Measurements from ENCODE around the gene COA3. TPM values are rescaled to one million over a fixed set of nuclear protein-coding genes. Genes with fewer than 3 reads are reported as not detected.

The COA3 gene
- total and polyA plus RNA-seq, 12 donors, result 56.1 to 142 (median 75.4) TPM

DNA sequence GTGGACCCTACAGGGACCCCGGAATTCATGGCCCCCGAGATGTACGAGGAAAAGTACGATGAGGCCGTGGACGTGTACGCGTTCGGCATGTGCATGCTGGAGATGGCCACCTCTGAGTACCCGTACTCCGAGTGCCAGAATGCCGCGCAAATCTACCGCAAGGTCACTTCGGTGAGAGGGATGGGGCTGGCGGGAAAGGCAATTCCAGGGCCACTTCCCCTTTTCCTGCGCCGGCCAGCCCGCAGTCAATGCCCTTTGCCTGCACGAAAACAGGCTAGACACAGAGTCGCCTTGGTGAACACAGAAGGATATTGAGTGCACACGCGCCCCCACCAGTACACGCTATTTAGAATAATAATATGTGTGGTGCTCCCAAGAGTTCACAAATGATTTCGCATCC is 14.1 kb downstream of the COA3 start:
- intact Hi-C loops (cut with DNase I), result no loop called here
- no peak for TF ChIP-seq CTCF (IDR thresholded peaks at IDR 0.05)
- ATAC-seq (no peak), DNase-seq (no peak)
- Histone ChIP-seq H3K27me3 (peaks cover 0 to 98% (median 82%) of the 10 kb centered on the region in 7 donors), H3K4me1 (peaks cover 8 to 35% (median 26%) of the 10 kb centered on the region in 9 donors), H3K36me3 (peaks cover 0 to 5% (median 0%) of the 10 kb centered on the region in 9 donors), H3K9me3 (no peaks in the 10 kb centered on the region), H3K4me3 (no peak overlapping the region), H3K27ac (no peak overlapping the region)
- 16 to 19% methylated on average over 25 of the region's 25 CpGs for WGBS, 2 donors

DNA sequence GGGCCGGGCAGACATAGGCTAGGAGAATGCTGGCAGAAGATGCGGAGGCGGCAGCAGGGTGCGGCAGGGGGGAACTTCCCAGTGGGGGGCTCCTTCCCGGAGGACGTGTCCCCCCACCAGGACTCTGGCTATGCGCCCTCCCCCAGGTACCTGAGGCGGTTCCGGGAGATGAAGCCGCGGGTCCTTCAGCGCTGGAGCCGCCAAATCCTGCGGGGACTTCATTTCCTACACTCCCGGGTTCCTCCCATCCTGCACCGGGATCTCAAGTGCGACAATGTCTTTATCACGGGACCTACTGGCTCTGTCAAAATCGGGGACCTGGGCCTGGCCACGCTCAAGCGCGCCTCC is 14.7 kb downstream of the COA3 start:
- no peaks in the 10 kb centered on the region for H3K9me3 ChIP-seq
- WGBS, 2 donors, result 5 to 11% methylated on average over 22 of the region's 22 CpGs
- ATAC-seq (no peak), DNase-seq (no peak)
- H3K36me3 ChIP-seq, result peaks cover 0 to 11% (median 4%) of the 10 kb centered on the region in 9 donors
- H3K27me3 ChIP-seq, result peaks cover 0 to 93% (median 82%) of the 10 kb centered on the region in 7 donors
- no peak for TF ChIP-seq CTCF (IDR thresholded peaks at IDR 0.05)
- intact Hi-C loops (cut with DNase I), result loop anchor here in 1 of 10 donors (1.0 kb wide), 1 partner anchor 9 kb away; no protein-coding TSS in a partner anchor
- H3K4me1 ChIP-seq, result peaks cover 8 to 35% (median 26%) of the 10 kb centered on the region in 9 donors
- H3K27ac ChIP-seq, result no peak overlapping the region
- no peak overlapping the region for H3K4me3 ChIP-seq

DNA sequence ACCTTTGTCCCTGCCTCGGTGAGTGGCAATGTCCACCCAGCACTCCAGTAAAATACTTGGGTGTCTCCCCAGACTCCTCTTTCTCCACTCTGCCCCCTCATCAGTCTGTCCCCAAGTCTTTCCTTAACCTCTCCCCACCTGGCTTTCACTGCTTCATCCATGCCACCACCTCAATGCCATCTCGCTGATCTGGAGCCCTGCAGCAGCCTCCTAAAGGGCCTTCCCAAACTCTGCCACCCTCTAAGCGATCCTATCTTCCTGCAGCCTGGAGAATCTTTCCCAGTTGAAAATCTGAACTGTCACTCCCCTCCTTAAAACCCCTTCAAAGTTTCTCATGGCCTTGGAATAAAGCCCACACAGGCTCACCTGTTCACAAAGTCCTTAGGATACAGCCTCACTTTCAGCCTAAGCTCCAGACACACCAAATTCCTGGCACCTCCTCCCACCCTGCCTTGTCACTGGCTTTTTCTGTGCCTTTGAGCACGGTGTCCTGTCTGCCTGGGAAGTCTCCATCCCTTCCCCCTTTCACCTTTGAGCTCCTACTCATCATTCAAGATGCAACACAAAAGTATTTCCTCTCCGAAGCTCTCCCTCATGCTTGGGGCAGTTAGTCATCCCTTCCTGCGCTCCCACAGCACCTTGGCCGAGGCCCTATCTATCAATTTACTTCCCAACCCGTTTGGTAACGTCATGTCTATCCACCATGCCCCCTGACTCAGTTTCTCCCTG is 15.3 kb downstream of the COA3 start:
- H3K4me1 ChIP-seq, result peaks cover 8 to 35% (median 26%) of the 10 kb centered on the region in 9 donors
- H3K27ac ChIP-seq, result no peak overlapping the region
- no peak for ATAC-seq
- peaks cover 0 to 87% (median 82%) of the 10 kb centered on the region in 7 donors for H3K27me3 ChIP-seq
- intact Hi-C loops (cut with DNase I), result loop anchor here in 1 of 10 donors (1.0 kb wide), 1 partner anchor 9 kb away; no protein-coding TSS in a partner anchor
- no peak for DNase-seq
- no peak overlapping the region for H3K4me3 ChIP-seq
- H3K9me3 ChIP-seq, result no peaks in the 10 kb centered on the region
- H3K36me3 ChIP-seq, result peaks cover 0 to 17% (median 9%) of the 10 kb centered on the region in 9 donors
- TF ChIP-seq CTCF (IDR thresholded peaks at IDR 0.05), result no peak
- 28 to 34% methylated on average over 9 of the region's 9 CpGs for WGBS, 2 donors

DNA sequence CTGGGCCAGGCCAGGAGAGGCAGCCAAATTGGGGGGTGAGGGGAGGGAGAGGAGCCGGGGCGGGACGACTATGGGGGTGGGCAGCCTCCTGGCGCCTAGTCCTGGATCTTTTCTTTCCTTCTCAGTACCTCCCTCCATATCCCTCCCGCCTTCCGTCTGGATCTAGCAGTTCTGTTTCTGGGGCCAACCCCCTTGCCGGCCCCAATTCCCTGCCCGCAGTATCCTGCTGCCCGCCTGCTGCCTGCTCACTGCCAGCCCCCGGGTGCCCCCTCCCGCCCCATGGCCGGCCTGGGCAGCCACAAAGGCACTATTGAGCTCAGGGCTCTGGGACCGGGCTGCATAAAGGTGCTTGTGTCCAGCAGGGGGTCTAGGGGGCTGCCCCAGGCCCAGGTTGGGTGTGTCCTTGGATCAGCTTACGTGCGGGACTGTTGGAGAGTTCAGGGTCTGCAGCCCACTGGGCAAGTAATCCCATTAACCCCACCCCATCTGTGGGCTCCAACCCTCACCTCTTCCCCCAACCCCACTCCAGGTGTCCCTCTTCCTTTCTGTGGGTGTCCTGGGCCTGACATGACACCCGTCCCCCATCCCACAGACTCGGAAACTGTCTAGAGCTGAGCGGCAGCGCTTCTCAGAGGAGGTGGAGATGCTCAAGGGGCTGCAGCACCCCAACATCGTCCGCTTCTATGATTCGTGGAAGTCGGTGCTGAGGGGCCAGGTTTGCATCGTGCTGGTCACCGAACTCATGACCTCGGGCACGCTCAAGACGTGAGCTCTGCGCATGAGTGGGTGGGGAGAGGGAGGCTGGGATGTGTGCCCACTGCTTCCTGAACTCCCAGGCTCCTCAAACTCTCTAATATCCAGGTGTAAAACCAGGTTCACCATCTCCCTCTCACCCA is 16.1 kb downstream of the COA3 start:
- 26 to 28% methylated on average over 29 of the region's 29 CpGs for WGBS, 2 donors
- Histone ChIP-seq H3K36me3 (peaks cover 0 to 25% (median 17%) of the 10 kb centered on the region in 9 donors), H3K9me3 (no peaks in the 10 kb centered on the region), H3K27ac (no peak overlapping the region), H3K27me3 (peaks cover 0 to 80% (median 74%) of the 10 kb centered on the region in 7 donors), H3K4me1 (peaks cover 8 to 35% (median 26%) of the 10 kb centered on the region in 9 donors), H3K4me3 (no peak overlapping the region)
- DNase-seq, result no peak
- intact Hi-C loops (cut with DNase I), result loop anchor here in 1 of 10 donors (1.0 kb wide), 1 partner anchor 8 kb away; no protein-coding TSS in a partner anchor
- ATAC-seq, result no peak
- TF ChIP-seq CTCF (IDR thresholded peaks at IDR 0.05), result no peak

Data from heart right ventricle (tissue), 16 donors.